HG02623 (cell line): ENCODE results near the gene RNASE1.
"Not testable (repeated sequence)": the region's sequence is repeated elsewhere in the genome, so short reads cannot be mapped to it uniquely, and the experiment has no call there.

Source experiments
- ATAC-seq: cut with Tn5 transposase; IDR thresholded peaks from one replicate; pipeline ENCODE4 v1.9.1; 2021; ENCODE audit warnings: moderate library complexity; ENCODE audit not compliant: unreplicated experiment

The RNASE1 gene

DNA sequence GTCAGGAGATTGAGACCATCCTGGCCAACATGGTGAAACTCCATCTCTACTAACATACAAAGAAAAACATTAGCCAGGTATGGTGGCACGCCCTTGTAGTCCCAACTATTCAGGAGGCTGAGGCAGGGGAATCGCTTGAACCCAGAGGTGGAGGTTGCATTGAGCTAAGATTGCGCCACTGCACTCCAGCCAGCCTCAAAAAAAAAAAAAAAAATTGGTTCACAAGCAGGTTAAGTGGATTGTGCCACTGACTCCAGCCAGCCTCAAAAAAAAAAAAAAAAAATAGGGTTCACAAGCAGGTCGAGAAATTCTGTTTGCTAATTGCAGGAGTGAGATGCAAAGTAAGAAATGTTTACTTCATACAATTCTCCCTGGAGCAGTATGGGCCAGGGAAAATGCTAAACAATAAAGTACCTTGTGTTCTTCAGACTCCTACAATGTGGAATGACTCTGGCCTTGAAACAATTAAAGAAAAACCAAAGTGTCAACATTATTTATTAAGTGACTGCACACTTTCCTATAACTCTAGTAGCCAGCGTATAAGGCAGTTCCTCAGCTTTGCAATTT lies 28.3 kb downstream of the RNASE1 start:
- ATAC-seq: no peak

DNA sequence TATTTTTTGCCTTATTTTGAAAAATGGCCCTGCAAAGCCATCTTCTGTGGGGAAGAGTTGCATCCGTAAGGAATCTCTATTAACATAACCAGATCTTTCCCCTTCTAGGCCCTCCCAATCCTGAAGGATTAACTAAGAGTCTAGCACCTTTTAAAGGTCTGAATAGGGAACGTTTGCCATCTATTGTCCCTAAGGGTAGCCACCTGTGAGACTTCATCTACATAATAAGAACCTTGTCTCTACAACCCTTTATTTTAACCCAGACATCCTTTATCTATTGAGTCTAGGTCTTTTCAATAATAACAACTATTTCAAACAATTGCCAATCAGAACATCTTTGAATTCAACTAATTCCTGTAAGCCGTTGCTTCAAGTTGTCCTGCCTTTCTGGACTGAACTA lies 30.0 kb downstream of the RNASE1 start:
- no peak for ATAC-seq

DNA sequence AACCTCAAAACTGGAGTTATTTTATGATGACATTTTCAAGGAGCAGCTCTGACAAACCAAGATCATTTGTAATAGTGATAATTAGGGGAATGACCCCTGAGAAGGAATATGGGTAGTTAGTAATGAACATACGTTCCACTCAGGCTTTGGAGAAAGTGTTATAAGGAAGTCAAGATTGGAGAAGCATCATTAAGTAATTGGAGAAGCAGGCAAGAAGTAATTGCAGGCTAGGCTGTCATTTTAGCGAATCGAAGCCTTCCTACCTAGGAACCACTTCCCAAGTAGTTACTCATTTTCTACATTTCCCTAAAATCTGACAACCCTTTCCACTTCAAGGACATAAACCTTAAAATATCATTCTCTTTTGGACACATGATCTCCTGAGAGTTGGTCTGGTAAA lies 33.2 kb downstream of the RNASE1 start:
- no peak for ATAC-seq

DNA sequence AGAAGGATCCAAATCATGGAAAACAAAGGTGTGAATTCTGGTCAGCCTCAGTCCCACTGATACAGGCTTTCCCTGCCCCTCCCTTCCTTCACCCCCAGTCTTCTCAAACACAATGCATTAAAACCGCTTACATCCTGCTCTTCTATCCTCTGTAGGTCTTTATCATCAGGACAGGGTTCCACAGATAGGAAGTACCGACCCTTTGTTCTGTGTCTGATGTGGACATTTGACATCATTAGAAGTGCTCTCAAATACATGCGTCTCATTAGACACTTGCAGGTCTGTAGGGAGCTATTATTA lies 34.1 kb downstream of the RNASE1 start:
- ATAC-seq: no peak

DNA sequence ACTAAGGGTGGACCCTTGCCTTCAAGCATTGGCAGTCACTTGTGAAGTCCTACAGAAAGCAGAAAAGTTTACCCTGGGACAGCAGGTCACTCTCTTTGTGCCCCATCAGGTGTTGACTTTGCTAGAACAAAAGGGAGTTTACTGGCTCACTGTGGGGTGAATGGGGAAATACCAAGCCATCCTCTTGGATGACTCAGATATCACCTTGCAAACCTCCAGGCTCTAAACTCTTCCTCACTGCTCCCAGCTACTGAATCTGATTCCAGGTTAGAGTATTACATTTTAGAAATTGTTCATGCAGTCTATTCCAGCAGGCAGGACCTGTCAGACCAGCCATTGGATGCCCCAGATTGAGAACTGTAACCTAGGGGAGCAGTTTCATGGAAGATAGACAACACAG lies 41.7 kb downstream of the RNASE1 start:
- ATAC-seq: no peak

DNA sequence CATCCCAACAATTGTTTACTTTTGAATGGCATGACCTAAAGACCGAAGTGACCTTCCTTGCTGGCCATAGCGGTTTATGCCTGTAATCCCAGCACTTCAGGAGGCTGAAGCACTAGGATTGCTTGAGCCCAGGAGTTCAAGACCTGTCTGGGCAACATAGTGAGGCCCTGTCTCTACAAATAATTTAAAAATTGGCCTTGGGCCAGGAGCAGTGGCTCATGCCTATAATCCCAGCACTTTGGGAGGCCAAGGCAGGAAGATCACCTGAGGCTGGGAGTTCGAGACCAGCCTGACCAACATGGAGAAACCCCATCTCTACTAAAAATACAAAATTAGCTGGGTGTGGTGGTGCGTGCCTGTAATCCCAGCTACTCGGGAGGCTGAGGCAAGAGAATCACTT lies 43.2 kb downstream of the RNASE1 start:
- not testable (repeated sequence) for ATAC-seq

DNA sequence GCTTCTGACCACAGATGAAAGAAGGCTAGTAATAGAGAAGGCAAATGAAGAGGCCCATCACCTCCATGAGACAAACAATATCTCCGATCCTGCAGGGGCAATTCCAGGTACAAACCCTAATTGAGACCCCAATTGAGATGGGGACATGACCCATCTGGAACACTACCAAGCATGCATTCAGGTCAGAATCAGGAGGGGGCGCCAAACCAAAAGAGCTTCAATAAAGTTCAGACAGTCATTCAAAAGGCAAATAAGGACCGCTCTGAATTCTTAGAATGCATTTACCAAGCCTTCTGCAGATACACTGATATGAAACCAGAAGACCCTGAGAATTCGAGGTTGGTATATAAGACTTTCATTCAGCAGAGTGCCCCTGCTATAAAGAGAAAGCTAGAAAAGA lies 44.7 kb downstream of the RNASE1 start:
- ATAC-seq: no peak

DNA sequence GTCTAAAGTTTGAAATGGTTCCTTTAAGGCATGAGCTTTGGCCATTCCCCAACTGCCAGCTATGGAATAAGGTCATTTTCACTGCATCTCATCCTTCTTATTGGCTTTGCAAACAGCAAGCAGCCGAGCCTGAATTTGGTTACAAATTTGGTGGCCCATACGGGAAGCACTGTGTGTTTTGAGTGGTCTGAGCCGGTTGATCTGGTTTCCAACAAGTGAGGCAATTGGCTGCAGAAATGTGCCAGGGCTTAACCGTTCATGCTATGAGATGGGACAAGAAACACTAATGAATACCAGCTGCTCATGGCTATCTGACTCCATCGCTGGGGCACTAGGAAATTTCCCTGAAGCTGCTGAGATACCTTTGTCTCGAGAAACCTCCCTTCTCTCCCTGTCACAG lies 47.6 kb downstream of the RNASE1 start:
- no peak for ATAC-seq

DNA sequence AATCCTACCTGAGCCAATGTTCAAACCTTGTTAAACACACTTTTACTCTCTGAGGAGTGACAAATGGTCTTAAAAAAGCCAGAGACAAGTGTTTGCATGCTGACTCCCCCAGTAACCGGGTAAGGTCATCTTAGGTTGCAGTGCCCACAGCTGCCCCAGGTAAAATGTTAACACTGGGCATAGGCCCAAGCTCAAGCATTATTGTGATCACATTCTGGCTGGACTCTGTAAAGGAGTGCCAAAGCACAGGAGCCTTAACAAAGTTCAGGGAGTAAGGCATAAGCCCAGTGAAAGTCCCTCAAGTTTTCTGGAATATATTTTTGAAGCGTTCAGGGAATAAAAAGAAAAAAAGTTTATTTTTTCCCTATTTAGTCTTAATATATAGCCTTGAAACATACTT lies 48.3 kb downstream of the RNASE1 start:
- no peak for ATAC-seq

DNA sequence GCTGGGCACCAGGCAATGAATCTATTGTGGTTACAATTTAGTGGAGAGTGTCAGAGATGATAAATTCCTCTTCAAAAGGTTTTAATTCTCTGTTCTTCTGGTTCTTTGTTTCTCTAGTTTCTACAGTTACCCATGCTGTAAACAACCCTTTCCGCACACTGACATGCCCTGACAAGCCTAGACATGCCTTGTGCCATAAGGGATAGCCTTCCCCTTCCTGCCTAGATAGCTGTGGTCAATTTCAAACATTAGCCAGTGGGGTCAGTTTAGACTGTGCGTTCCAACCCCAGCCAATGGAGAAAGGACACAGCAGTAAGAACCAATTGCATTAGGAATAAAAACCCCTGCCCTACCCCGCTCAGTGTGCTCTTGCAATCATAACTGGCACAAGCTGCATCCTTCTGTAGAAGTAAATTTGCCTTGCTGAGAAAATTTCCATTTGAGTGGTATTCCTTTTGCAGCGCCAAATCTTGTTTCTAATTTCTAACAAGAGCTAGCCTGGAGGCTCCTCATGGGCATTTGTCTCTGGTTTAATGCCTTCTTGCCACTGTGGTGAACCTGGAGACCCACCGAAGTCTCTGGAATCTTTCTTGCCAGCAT lies 50.6 kb downstream of the RNASE1 start:
- no peak for ATAC-seq
